RWPE2 (cell line): ENCODE measurements around the gene STAT1.

Source experiments
- ATAC-seq: fragments of 200-7000 bp; cut with Tn5 transposase; 3 replicates; pipeline ENCODE4 v1.9.1; 2021; ENCODE audit warnings: low read depth
- DNase-seq: peaks from one replicate; pipeline ENCODE4 v3.0.0-alpha.2; 2020; ENCODE audit warnings: low spot score
- H3K27ac ChIP-seq: fragments of 450-650 bp; 2 replicates; pipeline ENCODE4 v1.5.1; 2017; ENCODE audit warnings: mild to moderate bottlenecking; ENCODE audit not compliant: poor library complexity, severe bottlenecking
- H3K27me3 ChIP-seq: fragments of 250-450 bp; sonication (Bioruptor Pico); 2 replicates; pipeline ENCODE4 v1.5.1; 2021; ENCODE audit warnings: mild to moderate bottlenecking, moderate library complexity; ENCODE audit not compliant: insufficient read depth, poor library complexity, severe bottlenecking
- H3K36me3 ChIP-seq: fragments of 250-450 bp; sonication (Bioruptor Pico); 2 replicates; pipeline ENCODE4 v1.5.1; 2020; ENCODE audit warnings: low read depth, mild to moderate bottlenecking, moderate library complexity
- H3K4me1 ChIP-seq: fragments of 250-450 bp; sonication (Bioruptor Pico); 2 replicates; pipeline ENCODE4 v1.5.1; 2021; ENCODE audit warnings: mild to moderate bottlenecking, moderate library complexity; ENCODE audit not compliant: insufficient read depth, poor library complexity, severe bottlenecking
- H3K4me3 ChIP-seq: fragments of 250-450 bp; sonication (Bioruptor Pico); 2 replicates; pipeline ENCODE4 v1.5.1; 2021; ENCODE audit warnings: mild to moderate bottlenecking, moderate library complexity; ENCODE audit not compliant: severe bottlenecking
- H3K9me3 ChIP-seq: fragments of 250-450 bp; sonication (Bioruptor Pico); 2 replicates; pipeline ENCODE4 v1.5.1; 2021; ENCODE audit warnings: mild to moderate bottlenecking, moderate library complexity; ENCODE audit not compliant: severe bottlenecking
- CTCF ChIP-seq: fragments of 450-650 bp; IDR thresholded peaks from one replicate; pipeline ENCODE4 v1.5.1; 2017; ENCODE audit warnings: mild to moderate bottlenecking, moderate library complexity; ENCODE audit not compliant: poor library complexity, severe bottlenecking

STAT1 gene

GRCh38 chr2:190947141-190947540 is 66.8 kb downstream of the STAT1 start:
- Histone ChIP-seq H3K27me3 (no peaks in the 10 kb centered on the region), H3K27ac (peak overlapping the region; percentile 17), H3K9me3 (no peaks in the 10 kb centered on the region), H3K4me3 (no peak overlapping the region), H3K4me1 (peaks cover 17% of the 10 kb centered on the region), H3K36me3 (no peaks in the 10 kb centered on the region; the same call in 1 of the 2 replicates)
- TF ChIP-seq CTCF: no peak
- no peak for DNase-seq
- ATAC-seq: no peak

- H3K4me1 ChIP-seq: peaks cover 16% of the 10 kb centered on the region
- no peak for ATAC-seq
Measured at GRCh38 chr2:190943706-190944105, 70.3 kb downstream of the STAT1 start.

GRCh38 chr2:190942697-190943096 is 71.3 kb downstream of the STAT1 start:
- peaks cover 6% of the 10 kb centered on the region for H3K4me1 ChIP-seq
- H3K9me3 ChIP-seq: no peaks in the 10 kb centered on the region
- H3K27me3 ChIP-seq: no peaks in the 10 kb centered on the region
- no peak overlapping the region for H3K4me3 ChIP-seq
- no peak for ATAC-seq
- no peak for DNase-seq
- peaks cover 6% of the 10 kb centered on the region; the same call in 1 of the 2 replicates for H3K36me3 ChIP-seq
- no peak overlapping the region for H3K27ac ChIP-seq
- TF ChIP-seq CTCF: no peak

More at GRCh38 chr2:190943706-190944105, 70.3 kb downstream of the STAT1 start:
- Histone ChIP-seq H3K4me3 (no peak overlapping the region), H3K27ac (no peak overlapping the region), H3K9me3 (no peaks in the 10 kb centered on the region), H3K27me3 (no peaks in the 10 kb centered on the region), H3K36me3 (peaks cover 6% of the 10 kb centered on the region; the same call in 1 of the 2 replicates)
- DNase-seq: no peak
- TF ChIP-seq CTCF: no peak

GRCh38 chr2:190941571-190941970 is 72.4 kb downstream of the STAT1 start:
- no peaks in the 10 kb centered on the region for H3K4me1 ChIP-seq
- H3K4me3 ChIP-seq: no peak overlapping the region
- H3K9me3 ChIP-seq: no peaks in the 10 kb centered on the region
- DNase-seq: no peak
- TF ChIP-seq CTCF: no peak
- no peaks in the 10 kb centered on the region for H3K27me3 ChIP-seq
- no peak overlapping the region for H3K27ac ChIP-seq
- H3K36me3 ChIP-seq: peaks cover 12% of the 10 kb centered on the region; the same call in 1 of the 2 replicates
- no peak for ATAC-seq

GRCh38 chr2:190940454-190940853 is 73.5 kb downstream of the STAT1 start:
- DNase-seq: no peak
- TF ChIP-seq CTCF: no peak
- Histone ChIP-seq H3K36me3 (peaks cover 21% of the 10 kb centered on the region; the same call in 1 of the 2 replicates), H3K4me1 (no peaks in the 10 kb centered on the region), H3K4me3 (no peak overlapping the region), H3K27me3 (no peaks in the 10 kb centered on the region), H3K9me3 (no peaks in the 10 kb centered on the region), H3K27ac (no peak overlapping the region)
- ATAC-seq: no peak
